ENCODE measurements around the gene MATN1. TPM values are rescaled to one million over a fixed set of nuclear protein-coding genes. Genes with fewer than 3 reads are reported as not detected.

Gene MATN1
- total RNA-seq, 1 donor from 2014 or later, result 0.24 TPM

- Mint-ChIP-seq H3K4me1 (ENCODE audit: unreplicated experiment) (no peaks in the 10 kb centered on the region), H3K36me3 (no peaks in the 10 kb centered on the region), H3K27me3 (no peaks in the 10 kb centered on the region), H3K27ac (no peak overlapping the region), H3K4me3 (no peak overlapping the region), H3K9me3 (no peaks in the 10 kb centered on the region)
- DNase-seq (ENCODE audit: extremely low spot score, unreplicated experiment), result no peak
- no peak for TF ChIP-seq CTCF (conservative IDR thresholded peaks at IDR 0.05)
Observed at GRCh38 chr1:30739601-30740000, 16.2 kb upstream of the MATN1 start.

GRCh38 chr1:30738715-30739559 is 15.6 kb upstream of the MATN1 start:
- no peaks in the 10 kb centered on the region for H3K27me3 Mint-ChIP-seq
- no peaks in the 10 kb centered on the region for H3K4me1 Mint-ChIP-seq (ENCODE audit: unreplicated experiment)
- H3K36me3 Mint-ChIP-seq, result no peaks in the 10 kb centered on the region
- no peak overlapping the region for H3K4me3 Mint-ChIP-seq
- no peaks in the 10 kb centered on the region for H3K9me3 Mint-ChIP-seq
- H3K27ac Mint-ChIP-seq, result no peak overlapping the region
- no peak for TF ChIP-seq CTCF (conservative IDR thresholded peaks at IDR 0.05)
- no peak for DNase-seq (ENCODE audit: extremely low spot score, unreplicated experiment)

- TF ChIP-seq CTCF (conservative IDR thresholded peaks at IDR 0.05), result no peak
- Mint-ChIP-seq H3K9me3 (no peaks in the 10 kb centered on the region), H3K27ac (no peak overlapping the region), H3K27me3 (no peaks in the 10 kb centered on the region), H3K4me1 (ENCODE audit: unreplicated experiment) (no peaks in the 10 kb centered on the region), H3K36me3 (no peaks in the 10 kb centered on the region), H3K4me3 (no peak overlapping the region)
- no peak for DNase-seq (ENCODE audit: extremely low spot score, unreplicated experiment)
Observed at GRCh38 chr1:30738040-30738714, 14.8 kb upstream of the MATN1 start.

GRCh38 chr1:30737357-30738039 is 14.1 kb upstream of the MATN1 start:
- no peak for DNase-seq (ENCODE audit: extremely low spot score, unreplicated experiment)
- H3K4me1 Mint-ChIP-seq (ENCODE audit: unreplicated experiment), result no peaks in the 10 kb centered on the region
- H3K4me3 Mint-ChIP-seq, result no peak overlapping the region
- H3K9me3 Mint-ChIP-seq, result no peaks in the 10 kb centered on the region
- no peak overlapping the region for H3K27ac Mint-ChIP-seq
- H3K36me3 Mint-ChIP-seq, result no peaks in the 10 kb centered on the region
- H3K27me3 Mint-ChIP-seq, result no peaks in the 10 kb centered on the region
- no peak for TF ChIP-seq CTCF (conservative IDR thresholded peaks at IDR 0.05)

GRCh38 chr1:30735668-30736498 is 12.5 kb upstream of the MATN1 start:
- Mint-ChIP-seq H3K36me3 (no peaks in the 10 kb centered on the region), H3K27ac (no peak overlapping the region), H3K4me1 (ENCODE audit: unreplicated experiment) (no peaks in the 10 kb centered on the region), H3K4me3 (no peak overlapping the region), H3K27me3 (peaks cover 3% of the 10 kb centered on the region), H3K9me3 (no peaks in the 10 kb centered on the region)
- no peak for TF ChIP-seq CTCF (conservative IDR thresholded peaks at IDR 0.05)
- DNase-seq (ENCODE audit: extremely low spot score, unreplicated experiment), result no peak

All from type B pancreatic cell (in vitro differentiated cells).